ENCODE data around the gene UBE2Q2. TPM values are rescaled to one million over a fixed set of nuclear protein-coding genes. Genes with fewer than 3 reads are reported as not detected.

The UBE2Q2 gene
- total RNA-seq, 4 donors from 2014 or later, result 64.3 to 76.7 (median 73.3) TPM

DNA sequence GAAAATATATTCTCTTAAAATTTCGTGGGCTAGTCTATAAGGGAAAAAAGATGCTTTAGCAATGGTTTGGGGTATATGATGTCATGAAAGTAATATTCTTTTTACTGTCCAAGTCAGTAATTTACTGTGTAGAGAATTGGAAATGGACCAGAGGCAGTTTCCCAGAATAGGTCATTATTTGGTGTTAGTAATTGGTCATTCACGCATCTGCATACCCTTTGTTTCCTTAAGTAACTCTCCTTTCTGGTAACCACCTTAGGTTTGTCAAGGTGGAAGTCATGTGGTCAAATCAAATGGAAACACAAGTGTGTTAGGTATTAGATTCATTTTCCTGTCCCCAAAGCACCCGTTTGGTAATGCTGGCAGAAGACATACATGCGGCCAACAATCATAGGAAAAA lies 84.4 kb downstream of the UBE2Q2 start:
- TF ChIP-seq POLR2AphosphoS5 (IDR thresholded peaks at IDR 0.05) (no peak), POLR2A (IDR thresholded peaks at IDR 0.05; ENCODE audit: low read depth) (no peak), EP300 (IDR thresholded peaks at IDR 0.05) (no peak)
- TF ChIP-seq, protein P1, sequence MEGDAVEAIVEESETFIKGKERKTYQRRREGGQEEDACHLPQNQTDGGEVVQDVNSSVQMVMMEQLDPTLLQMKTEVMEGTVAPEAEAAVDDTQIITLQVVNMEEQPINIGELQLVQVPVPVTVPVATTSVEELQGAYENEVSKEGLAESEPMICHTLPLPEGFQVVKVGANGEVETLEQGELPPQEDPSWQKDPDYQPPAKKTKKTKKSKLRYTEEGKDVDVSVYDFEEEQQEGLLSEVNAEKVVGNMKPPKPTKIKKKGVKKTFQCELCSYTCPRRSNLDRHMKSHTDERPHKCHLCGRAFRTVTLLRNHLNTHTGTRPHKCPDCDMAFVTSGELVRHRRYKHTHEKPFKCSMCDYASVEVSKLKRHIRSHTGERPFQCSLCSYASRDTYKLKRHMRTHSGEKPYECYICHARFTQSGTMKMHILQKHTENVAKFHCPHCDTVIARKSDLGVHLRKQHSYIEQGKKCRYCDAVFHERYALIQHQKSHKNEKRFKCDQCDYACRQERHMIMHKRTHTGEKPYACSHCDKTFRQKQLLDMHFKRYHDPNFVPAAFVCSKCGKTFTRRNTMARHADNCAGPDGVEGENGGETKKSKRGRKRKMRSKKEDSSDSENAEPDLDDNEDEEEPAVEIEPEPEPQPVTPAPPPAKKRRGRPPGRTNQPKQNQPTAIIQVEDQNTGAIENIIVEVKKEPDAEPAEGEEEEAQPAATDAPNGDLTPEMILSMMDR (IDR thresholded peaks at IDR 0.05), result no peak
- intact Hi-C loops (cut with DNase I), result no loop called here
- Histone ChIP-seq H3K27me3 (no peaks in the 10 kb centered on the region), H3K4me1 (peaks cover 2 to 12% (median 7%) of the 10 kb centered on the region in 4 donors), H3K36me3 (peaks cover 0 to 36% (median 9%) of the 10 kb centered on the region in 4 donors), H3K9me3 (no peaks in the 10 kb centered on the region), H3K27ac (replicated peaks in 1 of 4) (no peak overlapping the region), H3K4me3 (no peak overlapping the region)
- 90% methylated on average over 4 of the region's 4 CpGs for WGBS
- no peak for DNase-seq (ENCODE audit: extremely low spot score)

DNA sequence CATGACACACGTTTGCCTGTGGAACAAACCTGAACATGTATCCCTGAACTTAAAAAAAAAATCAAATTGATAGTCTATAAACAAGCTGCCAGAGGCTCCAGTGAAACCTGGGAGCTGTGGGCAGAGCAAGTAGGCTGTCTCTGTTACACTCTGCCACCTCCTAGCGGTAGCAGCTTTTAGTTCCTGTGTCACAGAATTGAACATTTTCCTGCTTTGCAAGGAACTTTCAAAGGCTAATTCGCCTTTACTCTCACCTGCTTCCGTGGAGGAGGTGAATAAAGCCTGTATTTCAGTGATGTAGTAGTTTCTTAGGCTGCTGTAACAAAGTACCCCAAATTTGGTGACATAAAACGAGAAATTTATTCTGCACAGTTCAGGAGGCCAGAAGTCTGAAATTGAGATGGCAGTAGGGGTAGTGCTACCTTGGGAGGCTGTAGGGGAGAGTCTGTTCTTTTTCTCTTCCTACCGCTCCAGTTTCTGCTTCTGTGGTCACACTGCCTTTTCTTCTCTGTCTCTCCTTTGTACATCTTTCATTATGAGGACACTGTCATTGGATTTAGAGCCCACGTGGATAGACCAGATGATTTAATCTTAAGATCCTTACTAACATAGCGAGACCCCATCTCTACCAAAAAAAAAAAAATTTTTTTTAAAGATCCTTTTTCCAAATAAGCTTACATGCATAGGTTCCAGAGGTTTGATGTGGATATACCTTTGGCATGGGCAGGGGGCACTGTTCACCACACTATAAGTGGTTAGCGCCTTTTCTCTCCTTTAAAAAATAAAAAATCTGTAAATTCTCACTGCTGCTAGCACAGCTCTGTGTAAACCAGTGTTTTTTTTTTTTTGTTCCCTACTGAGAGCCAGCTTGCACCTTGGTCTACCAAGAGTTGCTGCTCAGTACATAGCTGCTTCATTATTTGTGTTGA lies 85.7 kb downstream of the UBE2Q2 start:
- H3K4me3 ChIP-seq, result no peak overlapping the region
- H3K36me3 ChIP-seq, result peaks cover 4 to 50% (median 17%) of the 10 kb centered on the region in 4 donors
- intact Hi-C loops (cut with DNase I), result no loop called here
- peaks cover 0 to 7% (median 3%) of the 10 kb centered on the region in 4 donors for H3K4me1 ChIP-seq
- no peak overlapping the region for H3K27ac ChIP-seq (replicated peaks in 1 of 4)
- 73% methylated on average over 9 of the region's 9 CpGs for WGBS
- no peak for TF ChIP-seq POLR2AphosphoS5 (IDR thresholded peaks at IDR 0.05)
- TF ChIP-seq EP300 (IDR thresholded peaks at IDR 0.05), result no peak
- TF ChIP-seq POLR2A (IDR thresholded peaks at IDR 0.05; ENCODE audit: low read depth), result no peak
- TF ChIP-seq, protein P1 (IDR thresholded peaks at IDR 0.05), result no peak
- no peak for DNase-seq (ENCODE audit: extremely low spot score)
- no peaks in the 10 kb centered on the region for H3K27me3 ChIP-seq
- H3K9me3 ChIP-seq, result no peaks in the 10 kb centered on the region

DNA sequence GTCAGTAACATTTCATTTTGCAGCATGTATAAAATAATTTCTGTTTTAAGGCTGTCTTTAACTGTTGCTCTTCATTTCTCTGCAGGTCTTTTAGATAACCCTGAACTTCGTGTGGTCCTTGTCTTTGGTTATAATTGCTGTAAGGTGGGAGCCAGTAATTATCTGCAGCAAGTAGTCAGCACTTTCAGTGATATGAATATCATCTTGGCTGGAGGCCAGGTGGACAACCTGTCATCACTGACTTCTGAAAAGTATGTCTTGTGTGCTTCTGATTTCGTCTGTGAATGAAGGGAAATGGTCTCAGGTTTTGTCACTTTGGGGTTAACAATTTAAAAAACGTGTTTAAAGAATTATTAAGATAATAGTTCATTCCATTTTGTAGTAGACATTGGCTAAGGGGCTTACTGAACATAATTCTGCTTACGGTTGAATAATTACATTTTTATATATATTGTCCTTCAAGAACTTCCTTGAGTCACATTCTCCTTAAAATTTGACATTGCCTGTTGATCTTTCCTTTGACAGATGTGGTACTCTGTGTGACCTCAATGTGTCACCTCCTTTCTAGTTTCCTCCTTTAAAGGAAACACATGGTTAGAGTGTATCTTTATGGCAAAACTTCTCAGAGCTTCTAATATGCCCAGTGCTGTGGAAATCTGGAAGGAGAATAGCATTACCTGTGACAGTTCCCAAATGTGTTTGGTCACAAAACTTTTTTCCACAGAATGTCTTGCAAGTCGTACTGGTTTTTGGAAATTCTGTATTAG lies 86.7 kb downstream of the UBE2Q2 start:
- no peak for DNase-seq (ENCODE audit: extremely low spot score)
- Histone ChIP-seq H3K9me3 (no peaks in the 10 kb centered on the region), H3K4me1 (peaks cover 0 to 2% (median 0%) of the 10 kb centered on the region in 4 donors), H3K27ac (replicated peaks in 1 of 4) (no peak overlapping the region), H3K4me3 (no peak overlapping the region), H3K27me3 (no peaks in the 10 kb centered on the region), H3K36me3 (peaks cover 14 to 56% (median 24%) of the 10 kb centered on the region in 4 donors)
- intact Hi-C loops (cut with DNase I), result no loop called here
- WGBS, result 63% methylated on average over 5 of the region's 5 CpGs
- no peak for TF ChIP-seq POLR2AphosphoS5 (IDR thresholded peaks at IDR 0.05)
- TF ChIP-seq POLR2A (IDR thresholded peaks at IDR 0.05; ENCODE audit: low read depth), result no peak
- no peak for TF ChIP-seq EP300 (IDR thresholded peaks at IDR 0.05)
- TF ChIP-seq, protein P1 (IDR thresholded peaks at IDR 0.05), result no peak

DNA sequence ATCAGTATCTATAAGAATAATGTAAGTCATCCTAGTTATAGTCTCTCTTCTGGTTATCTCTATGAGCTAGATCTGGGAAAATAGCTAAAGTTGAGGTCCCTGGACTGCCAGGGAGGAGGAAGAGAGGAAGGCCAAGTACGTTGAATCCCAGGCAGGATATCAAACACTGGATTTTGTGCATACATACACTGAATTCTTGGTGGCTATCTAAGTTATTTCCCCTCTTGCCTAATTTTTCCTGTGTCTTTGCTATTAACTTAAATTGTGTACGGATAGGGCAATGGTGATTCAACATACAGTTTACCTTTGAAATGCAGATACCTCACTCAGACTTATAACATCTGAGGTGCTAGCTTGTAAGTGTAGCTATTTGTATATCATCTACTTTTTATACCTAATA lies 87.6 kb downstream of the UBE2Q2 start:
- Histone ChIP-seq H3K27me3 (no peaks in the 10 kb centered on the region), H3K9me3 (no peaks in the 10 kb centered on the region), H3K27ac (replicated peaks in 1 of 4) (no peak overlapping the region), H3K4me3 (no peak overlapping the region), H3K4me1 (no peaks in the 10 kb centered on the region), H3K36me3 (peaks cover 14 to 54% (median 24%) of the 10 kb centered on the region in 4 donors)
- WGBS, result 81% methylated on average over 2 of the region's 2 CpGs
- TF ChIP-seq POLR2AphosphoS5 (IDR thresholded peaks at IDR 0.05) (no peak), POLR2A (IDR thresholded peaks at IDR 0.05; ENCODE audit: low read depth) (no peak), EP300 (IDR thresholded peaks at IDR 0.05) (no peak)
- TF ChIP-seq, protein P1 (IDR thresholded peaks at IDR 0.05), result no peak
- intact Hi-C loops (cut with DNase I), result no loop called here
- DNase-seq (ENCODE audit: extremely low spot score), result no peak
